Amygdala (tissue), 56 donors: Measurements from ENCODE around the gene AFF2.
"Not testable (repeated sequence)": the region's sequence is repeated elsewhere in the genome, so short reads cannot be mapped to it uniquely, and the experiment has no call there.

Source experiments
- DNase-seq, 56 donors: peaks; one replicate each; lab custom pipeline; 2025; lab: John Stamatoyannopoulos, UW

Gene AFF2

DNA sequence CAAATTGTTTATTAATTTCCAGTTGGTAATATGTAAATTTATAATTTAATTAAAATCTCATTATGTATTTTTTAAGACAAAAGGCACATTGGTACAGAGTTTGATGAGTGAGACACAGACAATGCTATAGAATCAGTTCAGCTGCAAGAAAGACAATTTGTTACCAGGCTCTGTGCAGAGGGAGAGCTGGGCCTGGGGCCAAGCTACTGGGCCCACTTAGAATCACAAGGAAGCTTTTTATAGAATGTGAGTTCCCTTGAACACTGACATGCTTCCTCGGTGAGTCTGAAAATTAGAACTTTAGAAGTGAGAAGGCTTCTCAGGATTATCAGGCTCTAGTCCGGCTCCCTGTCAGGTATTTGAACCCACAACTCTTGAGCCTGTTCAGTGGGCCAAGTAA is 129.0 kb downstream of the AFF2 start:
- peak in 16 of 56 donors; percentile 0 to 11 (median 1) for DNase-seq

DNA sequence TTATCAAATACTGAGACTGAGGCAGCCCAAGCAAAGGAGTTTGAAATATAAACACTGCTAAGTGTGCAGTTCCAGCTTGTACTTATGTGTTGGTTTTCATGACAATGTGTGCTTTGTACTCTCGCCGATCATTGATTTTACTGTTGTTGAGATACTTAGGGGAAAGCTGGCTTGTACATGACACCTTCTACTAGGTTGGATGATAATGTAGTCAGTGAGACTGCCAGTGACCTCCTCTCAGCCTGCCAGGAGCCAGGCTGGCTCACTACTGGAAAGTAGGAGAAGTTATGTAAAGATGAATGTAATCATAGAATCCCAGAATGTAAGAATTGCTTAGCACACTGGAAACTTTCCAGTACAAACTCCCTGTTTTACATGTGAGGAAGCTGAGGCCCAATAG is 132.0 kb downstream of the AFF2 start:
- DNase-seq, result no peak

DNA sequence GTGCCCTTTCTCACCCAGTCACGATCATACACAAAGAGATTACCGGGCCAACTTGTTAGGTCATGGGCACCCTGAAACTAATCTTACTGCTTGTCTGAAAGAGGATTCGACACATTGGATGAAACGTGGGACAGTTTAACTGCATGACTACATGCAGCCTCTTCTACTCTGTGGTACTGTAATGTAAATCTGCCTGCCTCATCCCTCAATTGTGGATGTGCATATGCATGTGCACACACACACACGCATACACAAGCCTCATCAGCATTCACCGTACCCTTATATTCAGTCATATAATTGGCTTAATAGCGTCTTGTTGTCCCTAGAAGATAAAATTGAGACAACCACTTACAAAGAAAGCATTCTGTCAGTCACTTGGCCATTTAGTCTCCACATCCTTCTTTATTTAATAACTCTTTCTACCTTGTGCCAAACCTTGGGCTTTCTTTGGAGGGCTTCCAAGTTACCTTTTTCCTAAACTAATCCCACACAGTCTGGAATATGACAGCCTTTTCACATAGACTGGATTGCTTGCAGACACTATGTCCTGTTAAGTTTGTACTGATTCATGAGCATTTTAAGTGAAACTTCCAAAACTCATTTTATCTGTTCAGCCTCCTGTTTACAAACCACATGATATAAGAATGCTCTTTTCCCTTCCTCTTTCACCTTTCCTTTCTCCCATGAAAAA is 132.9 kb downstream of the AFF2 start:
- no peak for DNase-seq

DNA sequence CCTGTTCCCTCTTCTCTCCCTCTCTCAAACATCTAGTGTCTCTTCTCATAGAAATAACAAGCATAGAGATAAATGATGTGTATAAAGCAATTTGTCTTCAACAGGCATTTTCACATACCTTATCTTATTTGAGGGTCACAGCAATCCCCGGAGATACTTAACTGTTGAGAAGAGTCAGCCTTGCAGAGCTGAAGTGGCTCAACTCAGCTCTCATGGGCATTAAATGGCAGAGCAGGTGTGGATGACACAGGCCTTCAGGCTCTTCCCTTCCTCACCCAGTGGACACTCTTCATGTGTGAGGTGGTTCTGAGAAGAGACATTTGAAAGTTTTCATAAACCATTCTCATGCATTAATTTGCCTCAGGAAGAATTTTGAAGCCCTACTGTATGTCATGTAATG is 134.2 kb downstream of the AFF2 start:
- no peak for DNase-seq

DNA sequence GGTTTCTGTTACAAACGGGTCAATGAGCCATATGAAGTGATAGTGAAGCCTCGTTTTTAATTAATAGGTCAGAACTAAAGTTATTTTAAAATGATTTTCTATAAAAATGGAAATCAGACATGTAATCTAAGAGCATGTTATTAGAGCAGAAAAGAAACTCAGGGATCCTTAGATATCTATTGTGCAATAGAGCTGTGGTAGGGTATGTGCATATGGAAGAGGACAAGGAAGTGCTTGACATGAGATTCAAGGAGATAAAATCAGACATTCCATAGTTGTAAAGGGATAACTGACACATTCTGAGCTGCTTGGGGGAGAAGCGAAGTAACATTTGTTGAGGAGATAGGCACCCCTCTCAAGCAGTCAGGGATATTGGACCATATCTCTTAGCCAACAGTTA is 143.0 kb downstream of the AFF2 start:
- no peak for DNase-seq

- no peak for DNase-seq
Measured at GRCh38 chrX:148647651-148648050, 147.2 kb downstream of the AFF2 start.

GRCh38 chrX:148649145-148649795 is 148.9 kb downstream of the AFF2 start:
- no peak for DNase-seq

DNA sequence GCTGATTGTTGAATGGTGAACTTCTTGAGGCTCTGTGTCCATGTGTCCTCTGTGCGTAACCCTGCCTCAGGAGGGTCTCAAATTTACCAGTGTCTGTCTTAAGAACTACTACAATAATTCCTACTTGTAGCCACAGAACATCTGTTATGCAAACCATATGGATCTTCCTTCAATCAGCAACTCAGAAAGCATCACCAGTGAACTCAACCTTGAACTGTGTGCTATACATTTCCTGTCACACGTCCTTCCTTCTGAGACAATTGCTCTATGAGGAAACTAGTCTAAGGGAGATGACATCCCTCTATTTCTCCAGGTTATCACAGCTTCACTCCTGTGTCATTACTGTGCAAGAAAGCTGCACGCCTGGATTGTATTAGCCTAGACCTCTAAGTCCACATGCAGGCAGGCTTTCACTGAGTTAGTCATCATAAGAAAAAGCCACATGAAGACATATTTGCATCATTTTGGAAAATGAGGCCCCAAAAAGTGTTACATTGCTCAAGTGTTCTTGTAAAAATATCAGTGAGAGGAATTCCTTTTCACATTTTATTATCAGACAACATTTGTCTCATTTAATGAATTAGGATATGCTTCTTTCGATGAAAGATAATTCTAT is 157.8 kb downstream of the AFF2 start:
- DNase-seq, result no peak

DNA sequence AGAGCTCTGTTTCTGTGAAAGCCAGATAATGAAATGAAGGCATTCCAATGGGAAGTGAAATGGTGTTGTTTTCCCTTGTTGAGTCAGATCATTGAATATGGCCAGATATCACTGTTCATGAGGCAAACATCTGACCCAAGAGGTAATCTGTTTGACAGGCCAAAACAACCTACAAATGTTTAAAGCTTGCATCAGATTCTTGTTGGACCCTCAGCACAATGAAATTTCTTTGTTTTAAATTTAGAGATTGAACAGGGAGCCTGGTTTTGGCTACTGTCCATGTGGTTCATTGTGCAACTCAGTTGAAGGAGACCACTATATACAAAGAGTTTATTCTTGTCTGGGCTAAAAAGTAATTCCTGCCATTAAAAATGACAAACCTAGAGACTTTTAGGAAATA is 159.1 kb downstream of the AFF2 start:
- no peak for DNase-seq

- DNase-seq, result no peak
Measured at GRCh38 chrX:148661035-148661434, 160.6 kb downstream of the AFF2 start.

DNA sequence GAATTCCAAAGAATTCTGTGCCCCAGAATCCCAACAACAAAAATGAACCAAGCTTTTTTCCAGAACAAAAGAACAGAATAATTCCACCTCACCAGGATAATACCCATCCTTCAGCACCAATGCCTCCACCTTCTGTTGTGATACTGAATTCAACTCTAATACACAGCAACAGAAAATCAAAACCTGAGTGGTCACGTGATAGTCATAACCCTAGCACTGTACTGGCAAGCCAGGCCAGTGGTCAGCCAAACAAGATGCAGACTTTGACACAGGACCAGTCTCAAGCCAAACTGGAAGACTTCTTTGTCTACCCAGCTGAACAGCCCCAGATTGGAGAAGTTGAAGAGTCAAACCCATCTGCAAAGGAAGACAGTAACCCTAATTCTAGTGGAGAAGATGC is 161.6 kb downstream of the AFF2 start:
- no peak for DNase-seq

DNA sequence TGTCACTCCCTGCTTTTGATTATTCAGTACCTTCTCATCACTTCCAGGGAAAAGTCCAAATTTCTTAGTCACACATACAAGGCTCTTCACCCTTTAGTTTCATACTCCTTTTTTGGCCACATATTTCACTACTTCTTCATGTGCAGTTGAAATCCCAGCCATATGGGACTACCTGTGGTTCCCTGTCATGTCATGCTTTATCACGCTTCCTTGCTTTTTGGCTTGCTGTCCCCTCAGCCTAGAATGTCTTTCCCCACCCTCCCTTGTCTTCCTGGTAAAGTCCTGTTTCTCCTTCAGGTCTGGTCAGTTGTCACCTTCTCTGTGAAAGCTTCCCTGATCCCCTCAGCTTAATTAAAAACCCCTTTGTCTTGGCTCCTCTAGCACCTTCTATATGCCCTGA is 163.8 kb downstream of the AFF2 start:
- DNase-seq, result no peak

GRCh38 chrX:148664995-148665394 is 164.6 kb downstream of the AFF2 start:
- DNase-seq, result no peak

- not testable (repeated sequence) for DNase-seq
Measured at GRCh38 chrX:148669175-148669574, 168.8 kb downstream of the AFF2 start.

DNA sequence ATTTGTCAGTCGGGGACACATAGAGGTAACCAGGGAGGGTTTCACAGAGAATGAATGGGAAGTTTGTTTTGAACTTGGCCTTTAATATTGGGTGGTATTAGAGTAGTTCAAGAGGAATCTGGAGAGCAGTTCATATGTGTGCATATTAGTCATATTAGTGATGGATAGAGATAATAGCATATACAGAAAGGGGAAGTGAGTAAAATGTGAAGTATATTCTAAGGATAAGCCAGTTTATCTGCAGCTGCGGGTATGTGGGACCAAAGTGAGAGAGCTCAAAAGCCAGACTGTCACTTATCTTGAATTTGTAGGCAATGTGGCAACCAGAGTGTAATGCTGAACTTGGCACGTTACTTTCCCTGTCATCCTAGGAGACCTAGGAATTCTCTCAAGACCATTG is 169.9 kb downstream of the AFF2 start:
- no peak for DNase-seq

GRCh38 chrX:148672517-148672916 is 172.1 kb downstream of the AFF2 start:
- no peak for DNase-seq

- no peak for DNase-seq
Measured at GRCh38 chrX:148681605-148682004, 181.2 kb downstream of the AFF2 start.

GRCh38 chrX:148682206-148682605 is 181.8 kb downstream of the AFF2 start:
- DNase-seq, result no peak

DNA sequence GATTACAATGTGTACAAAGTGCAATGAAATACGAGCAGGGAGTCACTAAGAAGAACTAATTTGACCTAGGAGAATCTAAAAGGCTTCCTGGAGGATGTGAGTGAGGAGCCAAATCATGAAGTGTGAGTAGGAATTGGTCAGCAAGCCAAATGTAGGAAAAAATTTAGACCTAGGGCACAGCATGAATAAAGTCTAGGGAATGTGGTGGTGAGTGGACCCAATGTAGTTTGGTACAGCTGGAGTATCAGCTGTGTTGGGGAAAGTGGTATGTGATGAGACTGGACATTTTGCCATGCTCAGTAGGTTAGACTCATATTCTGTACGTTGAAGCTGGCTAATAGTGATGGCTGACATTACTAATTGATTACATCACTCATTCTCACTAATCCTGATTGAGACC is 191.0 kb downstream of the AFF2 start:
- DNase-seq, result no peak

- DNase-seq, result no peak
Measured at GRCh38 chrX:148695255-148695654, 194.8 kb downstream of the AFF2 start.

DNA sequence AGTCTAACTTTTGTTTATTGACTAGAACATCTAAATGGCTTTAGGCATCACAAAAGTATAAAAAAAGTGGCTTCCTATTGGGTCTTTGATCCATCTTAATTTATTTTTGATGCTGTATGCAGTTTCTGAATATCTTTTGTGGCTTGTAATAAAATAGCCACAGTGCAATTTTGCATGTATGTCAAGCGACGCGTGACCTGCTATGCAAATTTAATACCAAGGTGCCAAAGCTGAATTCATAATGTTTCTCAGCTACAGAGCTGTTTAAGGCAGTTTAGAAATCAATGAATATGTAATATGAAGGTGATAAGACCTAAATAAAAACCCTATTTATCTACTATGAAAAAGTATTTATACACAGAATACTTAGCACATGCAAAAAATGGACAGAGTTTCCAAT is 197.8 kb downstream of the AFF2 start:
- DNase-seq, result no peak

- no peak for DNase-seq
Measured at GRCh38 chrX:148700021-148700420, 199.6 kb downstream of the AFF2 start.
